ENCODE measurements around the gene KRT76. TPM values are rescaled to one million over a fixed set of nuclear protein-coding genes. Genes with fewer than 3 reads are reported as not detected.

The KRT76 gene
- total RNA-seq, 1 experiment from 2014 or later = not detected

- BruUV-seq (replicated peaks) = no TSS peak
- intact Hi-C loops (cut with micrococcal nuclease; ENCODE audit: unreplicated experiment) = no loop called here
- no peaks in the 10 kb centered on the region for H3K9me3 Mint-ChIP-seq (ENCODE audit: low read depth, unreplicated experiment)
- H3K27me3 Mint-ChIP-seq (ENCODE audit: unreplicated experiment) = peaks cover 56% of the 10 kb centered on the region
- H3K27ac Mint-ChIP-seq (ENCODE audit: unreplicated experiment) = no peak overlapping the region
- H3K36me3 Mint-ChIP-seq (ENCODE audit: insufficient read depth, unreplicated experiment) = no peaks in the 10 kb centered on the region
- CTCF ChIA-PET = no interaction called here
- no peak overlapping the region for H3K4me3 Mint-ChIP-seq (ENCODE audit: low read depth, unreplicated experiment)
- no peaks in the 10 kb centered on the region for H3K4me1 Mint-ChIP-seq (ENCODE audit: low read depth, unreplicated experiment)
- no peak for DNase-seq
- TF ChIP-seq CTCF (IDR thresholded peaks at IDR 0.05; ENCODE audit: unreplicated experiment) = no peak
Observed at GRCh38 chr12:52807544-52808470, 30.7 kb upstream of the KRT76 start.

- Mint-ChIP-seq H3K4me3 (ENCODE audit: low read depth, unreplicated experiment) (no peak overlapping the region), H3K4me1 (ENCODE audit: low read depth, unreplicated experiment) (no peaks in the 10 kb centered on the region), H3K9me3 (ENCODE audit: low read depth, unreplicated experiment) (no peaks in the 10 kb centered on the region), H3K27ac (ENCODE audit: unreplicated experiment) (no peak overlapping the region), H3K27me3 (ENCODE audit: unreplicated experiment) (peaks cover 62% of the 10 kb centered on the region), H3K36me3 (ENCODE audit: insufficient read depth, unreplicated experiment) (no peaks in the 10 kb centered on the region)
- no peak for DNase-seq
- CTCF ChIA-PET = no interaction called here
- intact Hi-C loops (cut with micrococcal nuclease; ENCODE audit: unreplicated experiment) = no loop called here
- BruUV-seq (replicated peaks) = no TSS peak
- TF ChIP-seq CTCF (IDR thresholded peaks at IDR 0.05; ENCODE audit: unreplicated experiment) = no peak
Observed at GRCh38 chr12:52806821-52807543, 29.8 kb upstream of the KRT76 start.

GRCh38 chr12:52806169-52806811 lies 29.1 kb upstream of the KRT76 start:
- Mint-ChIP-seq H3K27me3 (ENCODE audit: unreplicated experiment) (peaks cover 62% of the 10 kb centered on the region), H3K4me1 (ENCODE audit: low read depth, unreplicated experiment) (no peaks in the 10 kb centered on the region), H3K4me3 (ENCODE audit: low read depth, unreplicated experiment) (no peak overlapping the region), H3K9me3 (ENCODE audit: low read depth, unreplicated experiment) (no peaks in the 10 kb centered on the region), H3K27ac (ENCODE audit: unreplicated experiment) (no peak overlapping the region), H3K36me3 (ENCODE audit: insufficient read depth, unreplicated experiment) (no peaks in the 10 kb centered on the region)
- CTCF ChIA-PET = interaction anchor here (0.5 kb wide), 1 partner anchor 70 kb away, joined by 4 read pairs; no protein-coding TSS in a partner anchor
- DNase-seq = no peak
- intact Hi-C loops (cut with micrococcal nuclease; ENCODE audit: unreplicated experiment) = no loop called here
- no TSS peak for BruUV-seq (replicated peaks)
- TF ChIP-seq CTCF (IDR thresholded peaks at IDR 0.05; ENCODE audit: unreplicated experiment) = no peak

- intact Hi-C loops (cut with micrococcal nuclease; ENCODE audit: unreplicated experiment) = no loop called here
- Mint-ChIP-seq H3K27me3 (ENCODE audit: unreplicated experiment) (peaks cover 62% of the 10 kb centered on the region), H3K4me3 (ENCODE audit: low read depth, unreplicated experiment) (no peak overlapping the region), H3K36me3 (ENCODE audit: insufficient read depth, unreplicated experiment) (no peaks in the 10 kb centered on the region), H3K27ac (ENCODE audit: unreplicated experiment) (no peak overlapping the region), H3K9me3 (ENCODE audit: low read depth, unreplicated experiment) (no peaks in the 10 kb centered on the region), H3K4me1 (ENCODE audit: low read depth, unreplicated experiment) (no peaks in the 10 kb centered on the region)
- no TSS peak for BruUV-seq (replicated peaks)
- no peak for TF ChIP-seq CTCF (IDR thresholded peaks at IDR 0.05; ENCODE audit: unreplicated experiment)
- CTCF ChIA-PET = interaction anchor here (0.5 kb wide), 1 partner anchor 70 kb away, joined by 4 read pairs; no protein-coding TSS in a partner anchor
- no peak for DNase-seq
Observed at GRCh38 chr12:52805739-52806138, 28.6 kb upstream of the KRT76 start.

All from Calu3 (cell line).